ENCODE results near the gene SKP1. TPM values are rescaled to one million over a fixed set of nuclear protein-coding genes. Genes with fewer than 3 reads are reported as not detected.

The SKP1 gene
- total and polyA plus RNA-seq, 9 of the 15 experiments (the other 6 are each of a cell fraction or from before 2014, with no cell fraction given), result 301 to 2,109 (median 639) TPM

DNA sequence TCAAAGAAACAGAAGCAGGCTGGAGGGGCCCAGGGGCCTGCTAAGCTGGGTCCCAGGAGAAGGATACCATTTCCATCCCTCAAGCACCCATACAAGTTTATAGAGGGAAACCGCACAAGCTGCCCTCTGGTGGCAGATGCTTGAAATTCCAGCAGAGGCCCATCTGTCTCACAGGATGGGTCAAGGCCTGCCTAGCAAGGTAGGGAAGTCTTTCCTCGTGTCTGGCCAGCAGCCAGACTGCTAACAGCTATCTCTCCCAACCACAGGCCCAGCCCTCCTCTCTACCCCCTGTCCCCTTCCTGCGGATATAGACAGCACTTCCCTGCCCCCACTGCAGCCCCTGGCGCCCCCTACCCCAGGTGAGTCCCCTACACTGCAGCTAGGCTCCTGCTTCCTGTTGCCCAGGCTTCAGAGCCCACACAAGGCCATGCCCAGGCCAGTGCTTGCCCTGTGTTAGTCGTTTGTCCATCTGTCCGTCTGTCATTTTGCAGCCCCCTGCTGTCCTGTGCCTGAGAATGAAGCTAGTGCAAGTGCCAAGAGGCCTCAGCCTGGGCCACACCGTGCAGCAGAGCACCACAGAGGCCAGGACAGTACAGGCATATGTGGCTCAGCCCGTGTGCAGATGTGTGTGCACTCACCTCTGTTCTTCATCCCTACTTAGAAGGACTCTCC lies 36.1 kb downstream of the SKP1 start (continued):
- TF ChIP-seq, protein P1, sequence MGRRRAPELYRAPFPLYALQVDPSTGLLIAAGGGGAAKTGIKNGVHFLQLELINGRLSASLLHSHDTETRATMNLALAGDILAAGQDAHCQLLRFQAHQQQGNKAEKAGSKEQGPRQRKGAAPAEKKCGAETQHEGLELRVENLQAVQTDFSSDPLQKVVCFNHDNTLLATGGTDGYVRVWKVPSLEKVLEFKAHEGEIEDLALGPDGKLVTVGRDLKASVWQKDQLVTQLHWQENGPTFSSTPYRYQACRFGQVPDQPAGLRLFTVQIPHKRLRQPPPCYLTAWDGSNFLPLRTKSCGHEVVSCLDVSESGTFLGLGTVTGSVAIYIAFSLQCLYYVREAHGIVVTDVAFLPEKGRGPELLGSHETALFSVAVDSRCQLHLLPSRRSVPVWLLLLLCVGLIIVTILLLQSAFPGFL (CRISPR knock-in tag; IDR thresholded peaks at IDR 0.05), result no peak
- no peak for TF ChIP-seq ZNF699 (CRISPR knock-in tag; IDR thresholded peaks at IDR 0.05; ENCODE audit: insufficient replicate concordance)
- no peak for TF ChIP-seq NCOA4 (IDR thresholded peaks at IDR 0.05; ENCODE audit: partially characterized antibody)
- TF ChIP-seq, protein P2, sequence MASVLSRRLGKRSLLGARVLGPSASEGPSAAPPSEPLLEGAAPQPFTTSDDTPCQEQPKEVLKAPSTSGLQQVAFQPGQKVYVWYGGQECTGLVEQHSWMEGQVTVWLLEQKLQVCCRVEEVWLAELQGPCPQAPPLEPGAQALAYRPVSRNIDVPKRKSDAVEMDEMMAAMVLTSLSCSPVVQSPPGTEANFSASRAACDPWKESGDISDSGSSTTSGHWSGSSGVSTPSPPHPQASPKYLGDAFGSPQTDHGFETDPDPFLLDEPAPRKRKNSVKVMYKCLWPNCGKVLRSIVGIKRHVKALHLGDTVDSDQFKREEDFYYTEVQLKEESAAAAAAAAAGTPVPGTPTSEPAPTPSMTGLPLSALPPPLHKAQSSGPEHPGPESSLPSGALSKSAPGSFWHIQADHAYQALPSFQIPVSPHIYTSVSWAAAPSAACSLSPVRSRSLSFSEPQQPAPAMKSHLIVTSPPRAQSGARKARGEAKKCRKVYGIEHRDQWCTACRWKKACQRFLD (CRISPR knock-in tag; IDR thresholded peaks at IDR 0.05), result no peak
- no peak for TF ChIP-seq ZNF217 (CRISPR knock-in tag; IDR thresholded peaks at IDR 0.05)
- TF ChIP-seq SOX6 (IDR thresholded peaks at IDR 0.05), result peak; percentile 58; the same call in 1 of the 2 replicates
- no peak for TF ChIP-seq SRSF1 (IDR thresholded peaks at IDR 0.05; ENCODE audit: low read depth, low read length)
- no peak for TF ChIP-seq HNRNPLL (IDR thresholded peaks at IDR 0.05; ENCODE audit: low read depth, low read length, poor library complexity, severe bottlenecking)
- TF ChIP-seq ZNF644 (tag; IDR thresholded peaks at IDR 0.05; ENCODE audit: low read depth), result no peak
- no peak for TF ChIP-seq ZNF197 (CRISPR knock-in tag; IDR thresholded peaks at IDR 0.05; ENCODE audit: low read depth)
- TF ChIP-seq ZNF77 (CRISPR knock-in tag; IDR thresholded peaks at IDR 0.05), result no peak
- TF ChIP-seq, protein P3, sequence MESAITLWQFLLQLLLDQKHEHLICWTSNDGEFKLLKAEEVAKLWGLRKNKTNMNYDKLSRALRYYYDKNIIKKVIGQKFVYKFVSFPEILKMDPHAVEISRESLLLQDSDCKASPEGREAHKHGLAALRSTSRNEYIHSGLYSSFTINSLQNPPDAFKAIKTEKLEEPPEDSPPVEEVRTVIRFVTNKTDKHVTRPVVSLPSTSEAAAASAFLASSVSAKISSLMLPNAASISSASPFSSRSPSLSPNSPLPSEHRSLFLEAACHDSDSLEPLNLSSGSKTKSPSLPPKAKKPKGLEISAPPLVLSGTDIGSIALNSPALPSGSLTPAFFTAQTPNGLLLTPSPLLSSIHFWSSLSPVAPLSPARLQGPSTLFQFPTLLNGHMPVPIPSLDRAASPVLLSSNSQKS (CRISPR knock-in tag; IDR thresholded peaks at IDR 0.05), result no peak
- TF ChIP-seq, protein P4, sequence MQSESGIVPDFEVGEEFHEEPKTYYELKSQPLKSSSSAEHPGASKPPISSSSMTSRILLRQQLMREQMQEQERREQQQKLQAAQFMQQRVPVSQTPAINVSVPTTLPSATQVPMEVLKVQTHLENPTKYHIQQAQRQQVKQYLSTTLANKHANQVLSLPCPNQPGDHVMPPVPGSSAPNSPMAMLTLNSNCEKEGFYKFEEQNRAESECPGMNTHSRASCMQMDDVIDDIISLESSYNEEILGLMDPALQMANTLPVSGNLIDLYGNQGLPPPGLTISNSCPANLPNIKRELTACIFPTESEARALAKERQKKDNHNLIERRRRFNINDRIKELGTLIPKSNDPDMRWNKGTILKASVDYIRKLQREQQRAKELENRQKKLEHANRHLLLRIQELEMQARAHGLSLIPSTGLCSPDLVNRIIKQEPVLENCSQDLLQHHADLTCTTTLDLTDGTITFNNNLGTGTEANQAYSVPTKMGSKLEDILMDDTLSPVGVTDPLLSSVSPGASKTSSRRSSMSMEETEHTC (IDR thresholded peaks at IDR 0.05), result no peak
- TF ChIP-seq, protein P5, sequence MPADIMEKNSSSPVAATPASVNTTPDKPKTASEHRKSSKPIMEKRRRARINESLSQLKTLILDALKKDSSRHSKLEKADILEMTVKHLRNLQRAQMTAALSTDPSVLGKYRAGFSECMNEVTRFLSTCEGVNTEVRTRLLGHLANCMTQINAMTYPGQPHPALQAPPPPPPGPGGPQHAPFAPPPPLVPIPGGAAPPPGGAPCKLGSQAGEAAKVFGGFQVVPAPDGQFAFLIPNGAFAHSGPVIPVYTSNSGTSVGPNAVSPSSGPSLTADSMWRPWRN (IDR thresholded peaks at IDR 0.05; ENCODE audit: low read depth), result no peak
- TF ChIP-seq, protein P6, sequence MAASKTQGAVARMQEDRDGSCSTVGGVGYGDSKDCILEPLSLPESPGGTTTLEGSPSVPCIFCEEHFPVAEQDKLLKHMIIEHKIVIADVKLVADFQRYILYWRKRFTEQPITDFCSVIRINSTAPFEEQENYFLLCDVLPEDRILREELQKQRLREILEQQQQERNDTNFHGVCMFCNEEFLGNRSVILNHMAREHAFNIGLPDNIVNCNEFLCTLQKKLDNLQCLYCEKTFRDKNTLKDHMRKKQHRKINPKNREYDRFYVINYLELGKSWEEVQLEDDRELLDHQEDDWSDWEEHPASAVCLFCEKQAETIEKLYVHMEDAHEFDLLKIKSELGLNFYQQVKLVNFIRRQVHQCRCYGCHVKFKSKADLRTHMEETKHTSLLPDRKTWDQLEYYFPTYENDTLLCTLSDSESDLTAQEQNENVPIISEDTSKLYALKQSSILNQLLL (CRISPR knock-in tag; IDR thresholded peaks at IDR 0.05; ENCODE audit: borderline replicate concordance), result no peak
- no peak for TF ChIP-seq ZNF445 (CRISPR knock-in tag; IDR thresholded peaks at IDR 0.05; ENCODE audit: low read depth)
- peak in 1 of 2 experiments; percentile 58; a peak in 2 of 4 replicates for TF ChIP-seq HDAC1 (IDR thresholded peaks at IDR 0.05)
- peak; percentile 27; the same call in 1 of the 2 replicates for TF ChIP-seq CBFB (CRISPR knock-in tag; IDR thresholded peaks at IDR 0.05)
- 0 out of 2 replicates have a peak, but pooled peaks have one; percentile 15 for TF ChIP-seq PML (IDR thresholded peaks at IDR 0.05; ENCODE audit: low read length)
- no peak for TF ChIP-seq NFATC3 (IDR thresholded peaks at IDR 0.05)
- TF ChIP-seq MCM2 (IDR thresholded peaks at IDR 0.05; ENCODE audit: low read depth), result no peak

All from K562 (cell line).